Measurements from ENCODE around the gene TENM3. TPM values are rescaled to one million over a fixed set of nuclear protein-coding genes. Genes with fewer than 3 reads are reported as not detected.

TENM3 gene
- total RNA-seq, 2 experiments from 2014 or later: not detected

GRCh38 chr4:182640491-182640890 lies 397.3 kb downstream of the TENM3 start:
- Mint-ChIP-seq H3K36me3 (no peaks in the 10 kb centered on the region), H3K4me3 (no peak overlapping the region), H3K27me3 (no peaks in the 10 kb centered on the region), H3K9me3 (peaks cover 5% of the 10 kb centered on the region), H3K4me1 (ENCODE audit: low read depth) (no peaks in the 10 kb centered on the region), H3K27ac (no peak overlapping the region)
- intact Hi-C loops (cut with micrococcal nuclease): no loop called here
- CTCF ChIA-PET: no interaction called here
- POLR2A ChIA-PET: no interaction called here
- no peak for DNase-seq

- POLR2A ChIA-PET: no interaction called here
Measured at GRCh38 chr4:182640932-182641331, 397.7 kb downstream of the TENM3 start.

GRCh38 chr4:182642831-182643230 lies 399.6 kb downstream of the TENM3 start:
- Mint-ChIP-seq H3K9me3 (peaks cover 11% of the 10 kb centered on the region), H3K27me3 (no peaks in the 10 kb centered on the region), H3K27ac (no peak overlapping the region), H3K36me3 (no peaks in the 10 kb centered on the region), H3K4me3 (no peak overlapping the region), H3K4me1 (ENCODE audit: low read depth) (no peaks in the 10 kb centered on the region)
- ChIA-PET CTCF (no interaction called here), POLR2A (no interaction called here)
- intact Hi-C loops (cut with micrococcal nuclease): no loop called here
- no peak for DNase-seq

More at GRCh38 chr4:182640932-182641331, 397.7 kb downstream of the TENM3 start:
- Mint-ChIP-seq H3K9me3 (peaks cover 8% of the 10 kb centered on the region), H3K4me3 (no peak overlapping the region), H3K4me1 (ENCODE audit: low read depth) (no peaks in the 10 kb centered on the region), H3K27me3 (no peaks in the 10 kb centered on the region), H3K36me3 (no peaks in the 10 kb centered on the region), H3K27ac (no peak overlapping the region)
- CTCF ChIA-PET: no interaction called here
- intact Hi-C loops (cut with micrococcal nuclease): no loop called here
- no peak for DNase-seq

GRCh38 chr4:182643801-182644682 lies 400.8 kb downstream of the TENM3 start:
- intact Hi-C loops (cut with micrococcal nuclease): no loop called here
- CTCF ChIA-PET: no interaction called here
- Mint-ChIP-seq H3K27me3 (no peaks in the 10 kb centered on the region), H3K9me3 (peaks cover 11% of the 10 kb centered on the region), H3K27ac (no peak overlapping the region), H3K4me3 (no peak overlapping the region), H3K4me1 (ENCODE audit: low read depth) (no peaks in the 10 kb centered on the region), H3K36me3 (no peaks in the 10 kb centered on the region)
- no peak for DNase-seq
- POLR2A ChIA-PET: no interaction called here

GRCh38 chr4:182644683-182645050 lies 401.5 kb downstream of the TENM3 start:
- Mint-ChIP-seq H3K27me3 (no peaks in the 10 kb centered on the region), H3K27ac (no peak overlapping the region), H3K4me1 (ENCODE audit: low read depth) (no peaks in the 10 kb centered on the region), H3K4me3 (no peak overlapping the region), H3K36me3 (no peaks in the 10 kb centered on the region), H3K9me3 (peaks cover 11% of the 10 kb centered on the region)
- no peak for DNase-seq
- CTCF ChIA-PET: no interaction called here
- POLR2A ChIA-PET: no interaction called here
- intact Hi-C loops (cut with micrococcal nuclease): no loop called here

- Mint-ChIP-seq H3K4me1 (ENCODE audit: low read depth) (no peaks in the 10 kb centered on the region), H3K27ac (no peak overlapping the region), H3K9me3 (peaks cover 11% of the 10 kb centered on the region), H3K4me3 (no peak overlapping the region), H3K36me3 (no peaks in the 10 kb centered on the region), H3K27me3 (peaks cover 3% of the 10 kb centered on the region)
- intact Hi-C loops (cut with micrococcal nuclease): no loop called here
- ChIA-PET CTCF (no interaction called here), POLR2A (no interaction called here)
- DNase-seq: no peak
Measured at GRCh38 chr4:182645511-182645910, 402.3 kb downstream of the TENM3 start.

- H3K27ac Mint-ChIP-seq: no peak overlapping the region
- intact Hi-C loops (cut with micrococcal nuclease): no loop called here
- ChIA-PET POLR2A (no interaction called here), CTCF (no interaction called here)
- no peak for DNase-seq
- peaks cover 3% of the 10 kb centered on the region for H3K27me3 Mint-ChIP-seq
- no peaks in the 10 kb centered on the region for H3K36me3 Mint-ChIP-seq
- H3K9me3 Mint-ChIP-seq: peaks cover 11% of the 10 kb centered on the region
- no peaks in the 10 kb centered on the region for H3K4me1 Mint-ChIP-seq (ENCODE audit: low read depth)
- H3K4me3 Mint-ChIP-seq: no peak overlapping the region
Measured at GRCh38 chr4:182647646-182648300, 404.6 kb downstream of the TENM3 start.

GRCh38 chr4:182648766-182649165 lies 405.6 kb downstream of the TENM3 start:
- Mint-ChIP-seq H3K36me3 (no peaks in the 10 kb centered on the region), H3K4me1 (ENCODE audit: low read depth) (no peaks in the 10 kb centered on the region), H3K27me3 (peaks cover 3% of the 10 kb centered on the region), H3K9me3 (peaks cover 11% of the 10 kb centered on the region), H3K27ac (no peak overlapping the region), H3K4me3 (no peak overlapping the region)
- no peak for DNase-seq
- ChIA-PET CTCF (no interaction called here), POLR2A (no interaction called here)
- intact Hi-C loops (cut with micrococcal nuclease): no loop called here

- ChIA-PET CTCF (no interaction called here), POLR2A (no interaction called here)
- Mint-ChIP-seq H3K4me1 (ENCODE audit: low read depth) (no peaks in the 10 kb centered on the region), H3K27ac (no peak overlapping the region), H3K9me3 (peaks cover 11% of the 10 kb centered on the region), H3K36me3 (no peaks in the 10 kb centered on the region), H3K27me3 (peaks cover 3% of the 10 kb centered on the region), H3K4me3 (no peak overlapping the region)
- DNase-seq: no peak
- intact Hi-C loops (cut with micrococcal nuclease): no loop called here
Measured at GRCh38 chr4:182649698-182650477, 406.7 kb downstream of the TENM3 start.

GRCh38 chr4:182653596-182653995 lies 410.4 kb downstream of the TENM3 start:
- Mint-ChIP-seq H3K27me3 (peaks cover 3% of the 10 kb centered on the region), H3K4me3 (no peak overlapping the region), H3K36me3 (no peaks in the 10 kb centered on the region), H3K9me3 (no peaks in the 10 kb centered on the region), H3K4me1 (ENCODE audit: low read depth) (no peaks in the 10 kb centered on the region), H3K27ac (no peak overlapping the region)
- ChIA-PET CTCF (no interaction called here), POLR2A (no interaction called here)
- DNase-seq: no peak
- intact Hi-C loops (cut with micrococcal nuclease): no loop called here

- ChIA-PET CTCF (no interaction called here), POLR2A (no interaction called here)
- Mint-ChIP-seq H3K4me1 (ENCODE audit: low read depth) (no peaks in the 10 kb centered on the region), H3K9me3 (no peaks in the 10 kb centered on the region), H3K36me3 (no peaks in the 10 kb centered on the region), H3K27ac (no peak overlapping the region), H3K4me3 (no peak overlapping the region), H3K27me3 (peaks cover 2% of the 10 kb centered on the region)
- no peak for DNase-seq
- intact Hi-C loops (cut with micrococcal nuclease): no loop called here
Measured at GRCh38 chr4:182655340-182655739, 412.1 kb downstream of the TENM3 start.

- ChIA-PET CTCF (no interaction called here), POLR2A (no interaction called here)
- Mint-ChIP-seq H3K27me3 (no peaks in the 10 kb centered on the region), H3K4me3 (no peak overlapping the region), H3K27ac (no peak overlapping the region), H3K9me3 (no peaks in the 10 kb centered on the region), H3K36me3 (no peaks in the 10 kb centered on the region), H3K4me1 (ENCODE audit: low read depth) (no peaks in the 10 kb centered on the region)
- DNase-seq: no peak
- intact Hi-C loops (cut with micrococcal nuclease): no loop called here
Measured at GRCh38 chr4:182662551-182662950, 419.3 kb downstream of the TENM3 start.

Measured in activated CD4-positive, alpha-beta memory T cell treated with anti-CD3 and anti-CD28 coated beads for 36 hours (primary cell).